ENCODE data around the gene GMPS. TPM values are rescaled to one million over a fixed set of nuclear protein-coding genes. Genes with fewer than 3 reads are reported as not detected.
"Not testable (repeated sequence)": the region's sequence is repeated elsewhere in the genome, so short reads cannot be mapped to it uniquely, and the experiment has no call there.

Gene GMPS
- total RNA-seq, 1 donor from 2014 or later: 42.2 TPM

GRCh38 chr3:155859859-155860258 lies 10.6 kb upstream of the GMPS start:
- peak; percentile 58 for ATAC-seq (ENCODE audit: low read depth)
- no peak for TF ChIP-seq CTCF (IDR thresholded peaks at IDR 0.05)
- no peak overlapping the region for H3K27ac Mint-ChIP-seq
- no peak overlapping the region for H3K4me3 Mint-ChIP-seq
- POLR2A ChIA-PET: no interaction called here
- CTCF ChIA-PET: no interaction called here
- intact Hi-C loops (cut with micrococcal nuclease): no loop called here
- peaks cover 6% of the 10 kb centered on the region for H3K4me1 Mint-ChIP-seq
- H3K9me3 Mint-ChIP-seq: peaks cover 3% of the 10 kb centered on the region
- no peaks in the 10 kb centered on the region for H3K27me3 Mint-ChIP-seq
- H3K36me3 Mint-ChIP-seq (ENCODE audit: low read depth): peaks cover under 1% of the 10 kb centered on the region
- DNase-seq: no peak

- intact Hi-C loops (cut with micrococcal nuclease); ATAC-seq (ENCODE audit: low read depth); H3K27me3 Mint-ChIP-seq; H3K9me3 Mint-ChIP-seq; H3K4me3 Mint-ChIP-seq; POLR2A ChIA-PET; CTCF ChIA-PET; H3K27ac Mint-ChIP-seq; H3K4me1 Mint-ChIP-seq; DNase-seq; H3K36me3 Mint-ChIP-seq (ENCODE audit: low read depth): not testable (repeated sequence)
Observed at GRCh38 chr3:155860424-155860823, 10.0 kb upstream of the GMPS start.

GRCh38 chr3:155861476-155862183 lies 8.8 kb upstream of the GMPS start:
- H3K9me3 Mint-ChIP-seq: peaks cover 3% of the 10 kb centered on the region
- POLR2A ChIA-PET: no interaction called here
- H3K27me3 Mint-ChIP-seq: no peaks in the 10 kb centered on the region
- peaks cover 4% of the 10 kb centered on the region for H3K4me1 Mint-ChIP-seq
- ATAC-seq (ENCODE audit: low read depth) (no peak), DNase-seq (no peak)
- CTCF ChIA-PET: no interaction called here
- H3K36me3 Mint-ChIP-seq (ENCODE audit: low read depth): no peaks in the 10 kb centered on the region
- TF ChIP-seq CTCF (IDR thresholded peaks at IDR 0.05): no peak
- no peak overlapping the region for H3K27ac Mint-ChIP-seq
- intact Hi-C loops (cut with micrococcal nuclease): no loop called here
- H3K4me3 Mint-ChIP-seq: no peak overlapping the region

- POLR2A ChIA-PET; H3K9me3 Mint-ChIP-seq; CTCF ChIA-PET; H3K27me3 Mint-ChIP-seq; H3K4me1 Mint-ChIP-seq; H3K27ac Mint-ChIP-seq; H3K4me3 Mint-ChIP-seq; intact Hi-C loops (cut with micrococcal nuclease); H3K36me3 Mint-ChIP-seq (ENCODE audit: low read depth); ATAC-seq (ENCODE audit: low read depth); DNase-seq: not testable (repeated sequence)
Observed at GRCh38 chr3:155862290-155862982, 8.0 kb upstream of the GMPS start.

GRCh38 chr3:155863072-155863784 lies 7.2 kb upstream of the GMPS start:
- intact Hi-C loops (cut with micrococcal nuclease): no loop called here
- ChIA-PET CTCF (no interaction called here), POLR2A (interaction anchor here (0.7 kb wide), 1 partner anchor 530 kb away, joined by 3 read pairs; no protein-coding TSS in a partner anchor)
- DNase-seq (no peak), ATAC-seq (ENCODE audit: low read depth) (no peak)
- no peak overlapping the region for H3K27ac Mint-ChIP-seq
- no peaks in the 10 kb centered on the region for H3K27me3 Mint-ChIP-seq
- no peak overlapping the region for H3K4me3 Mint-ChIP-seq
- peaks cover 3% of the 10 kb centered on the region for H3K9me3 Mint-ChIP-seq
- peaks cover 4% of the 10 kb centered on the region for H3K4me1 Mint-ChIP-seq
- no peak for TF ChIP-seq CTCF (IDR thresholded peaks at IDR 0.05)
- no peaks in the 10 kb centered on the region for H3K36me3 Mint-ChIP-seq (ENCODE audit: low read depth)

- ATAC-seq (ENCODE audit: low read depth) (no peak), DNase-seq (no peak)
- CTCF ChIA-PET: interaction anchor here (1.2 to 4.5 kb wide), 2 partner anchors 16 to 63 kb away, joined by 5 to 25 read pairs; partner anchors contain the start of genes C3orf33 and SLC33A1
Observed at GRCh38 chr3:155869691-155870090, 759 bp upstream of the GMPS start.

More at GRCh38 chr3:155869691-155870090, 759 bp upstream of the GMPS start:
- peak overlapping the region; percentile 93 for H3K27ac Mint-ChIP-seq
- H3K4me3 Mint-ChIP-seq: peak overlapping the region; percentile 92
- TF ChIP-seq CTCF (IDR thresholded peaks at IDR 0.05): no peak
- no peaks in the 10 kb centered on the region for H3K27me3 Mint-ChIP-seq
- peaks cover 2% of the 10 kb centered on the region for H3K36me3 Mint-ChIP-seq (ENCODE audit: low read depth)
- peaks cover 18% of the 10 kb centered on the region for H3K4me1 Mint-ChIP-seq
- POLR2A ChIA-PET: interaction anchor here (0.8 to 3.5 kb wide), 5 partner anchors 12 to 1291 kb away, joined by 4 to 36 read pairs (median 7); partner anchors contain the start of genes C3orf33, CCNL1 and SLC33A1
- intact Hi-C loops (cut with micrococcal nuclease): loop anchor here (1.0 to 5.0 kb wide), 10 partner anchors 15 to 1545 kb away; partner anchors contain the start of genes C3orf33, CCNL1, DHX36 and LEKR1
- H3K9me3 Mint-ChIP-seq: no peaks in the 10 kb centered on the region

All from activated B cell treated with CpG ODN at 0.5 μM for 24 hours (primary cell).